Dermis blood vessel endothelial cell (primary cell): ENCODE results near the gene MOSMO. TPM values are rescaled to one million over a fixed set of nuclear protein-coding genes. Genes with fewer than 3 reads are reported as not detected.
A peak's percentile ranks its signal among the peaks of the same experiment; 100 is the strongest.
"Not testable (repeated sequence)": the region's sequence is repeated elsewhere in the genome, so short reads cannot be mapped to it uniquely, and the experiment has no call there.

Experiments used
- DNase-seq: peaks from one replicate; pipeline ENCODE4 v3.0.0; 2010
- total RNA-seq: library from RNA; depleted of rRNA; stranded (reverse); fragments of >200 nt; gene quantifications from 2 replicates; pipeline ENCODE4 v1.2.3, GENCODE V29; 2014

MOSMO gene
- total RNA-seq, 1 donor from 2014 or later: 19.2 TPM

GRCh38 chr16:22098405-22099255 is 90.7 kb downstream of the MOSMO start:
- peak; percentile 72 for DNase-seq

- no peak for DNase-seq
Observed at GRCh38 chr16:22099256-22099975, 91.5 kb downstream of the MOSMO start.

DNA sequence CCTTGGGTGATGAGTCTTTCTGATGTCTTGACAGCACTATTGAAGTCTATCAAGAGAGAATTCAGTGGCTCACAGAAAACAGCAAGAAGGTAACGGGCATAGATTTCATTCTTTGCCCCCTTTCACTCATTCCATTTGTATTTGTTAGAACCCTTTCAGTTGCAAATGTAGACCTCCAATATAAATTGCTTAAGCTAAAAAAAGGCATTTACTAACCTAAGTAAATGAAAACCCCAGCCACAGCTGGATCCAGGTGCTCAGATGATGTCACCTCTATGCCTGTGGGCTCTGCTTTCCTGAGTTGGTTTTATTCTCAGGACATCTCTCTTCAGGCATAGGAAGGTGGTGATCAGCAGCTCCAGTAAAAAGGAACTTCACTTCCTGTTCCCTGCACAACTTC is 95.5 kb downstream of the MOSMO start:
- DNase-seq: no peak

DNA sequence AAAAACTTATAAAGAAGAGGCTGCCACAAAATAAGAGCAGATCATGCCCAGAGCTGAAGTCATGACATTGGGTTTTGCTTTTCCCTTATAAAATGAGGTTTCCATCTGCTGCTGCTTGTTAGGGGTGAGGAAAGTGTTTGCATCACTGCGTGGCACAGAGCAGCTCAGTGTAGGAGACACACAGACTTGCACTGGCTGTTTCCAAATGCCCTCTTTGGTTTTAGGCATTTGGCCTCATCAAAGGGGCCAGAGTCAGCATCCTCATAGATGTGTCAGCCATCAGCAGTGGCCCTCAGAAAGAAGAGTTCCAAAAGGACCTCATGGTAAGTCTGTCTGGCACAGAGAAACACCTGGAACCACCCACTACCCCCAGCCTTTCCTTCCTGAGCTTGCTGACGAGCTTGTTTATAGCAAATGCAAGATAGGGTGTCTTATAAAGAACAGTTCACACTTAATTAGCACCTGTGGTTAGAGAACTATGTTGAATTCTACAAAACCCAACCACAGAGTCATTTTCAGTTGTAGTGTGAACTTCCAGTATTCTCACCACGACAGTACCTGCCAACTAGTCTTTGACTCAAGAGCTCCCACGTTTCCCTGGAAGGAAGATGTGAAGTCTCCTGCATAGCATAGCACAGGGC is 101.5 kb downstream of the MOSMO start:
- no peak for DNase-seq

DNA sequence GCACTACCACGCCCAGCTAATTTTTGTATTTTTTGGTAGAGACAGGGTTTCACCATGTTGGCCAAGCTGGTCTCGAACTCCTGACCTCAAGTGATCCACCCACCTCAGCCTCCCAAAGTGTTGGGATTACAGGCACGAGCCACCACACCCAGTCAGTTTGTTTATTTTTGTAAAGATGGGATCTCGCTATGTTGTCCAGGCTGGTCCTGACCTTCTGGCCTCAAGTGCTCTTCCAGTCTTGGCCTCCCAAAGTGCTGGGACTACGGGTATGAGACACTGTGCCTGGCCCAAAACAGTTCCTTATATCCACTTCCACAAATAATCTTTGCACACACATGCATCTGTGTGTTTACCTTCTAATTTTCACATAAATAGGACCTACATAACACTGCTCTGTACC is 103.7 kb downstream of the MOSMO start:
- not testable (repeated sequence) for DNase-seq

DNA sequence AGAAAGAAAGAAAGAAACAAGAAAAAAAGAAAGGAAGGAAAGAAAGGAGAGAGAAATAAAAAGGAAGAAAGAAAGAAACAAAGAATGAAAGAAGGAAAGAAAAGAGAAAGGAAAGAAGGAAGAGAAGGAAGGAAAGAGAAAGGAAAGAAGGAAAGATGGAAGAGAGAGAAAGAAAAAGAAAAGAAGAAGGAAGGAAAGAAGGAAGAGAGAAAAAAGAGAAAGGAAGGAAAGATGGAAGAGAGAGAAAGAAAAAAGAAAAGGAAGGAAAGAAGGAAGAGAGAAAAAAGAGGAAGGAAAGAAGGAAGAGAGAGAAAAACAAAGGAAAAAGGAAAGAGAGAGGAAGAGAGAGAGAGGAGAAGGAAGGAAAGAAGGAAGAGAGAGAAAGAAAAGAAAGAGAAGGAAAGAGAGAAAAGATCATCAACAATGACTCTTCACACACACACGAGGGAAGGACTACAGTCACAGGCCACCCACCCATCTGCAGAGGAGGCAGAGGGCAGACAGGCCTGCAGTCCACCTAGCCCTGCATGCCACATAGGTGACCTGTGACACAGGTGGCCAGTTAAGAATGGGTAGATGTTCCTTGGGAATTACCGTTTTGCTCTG is 108.3 kb downstream of the MOSMO start:
- DNase-seq: no peak

DNA sequence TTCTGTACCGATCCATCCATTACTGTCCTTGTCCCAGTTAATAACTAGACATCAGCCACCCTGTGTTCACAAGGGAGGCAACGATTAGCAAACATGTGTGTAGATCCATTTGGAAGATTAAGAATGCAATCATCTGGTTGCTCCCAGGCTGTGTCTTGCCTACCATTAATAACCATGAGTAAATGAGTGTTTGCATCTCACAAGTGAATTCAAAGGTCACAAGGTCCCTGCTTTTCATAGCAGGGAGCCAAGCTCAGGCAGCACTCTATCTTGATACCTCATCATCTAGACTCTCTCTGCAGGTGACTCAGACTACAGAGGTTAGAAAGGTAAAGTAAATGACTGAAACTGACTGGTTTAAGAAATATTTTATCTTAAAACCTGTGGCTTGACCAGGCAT is 109.7 kb downstream of the MOSMO start:
- DNase-seq: no peak

DNA sequence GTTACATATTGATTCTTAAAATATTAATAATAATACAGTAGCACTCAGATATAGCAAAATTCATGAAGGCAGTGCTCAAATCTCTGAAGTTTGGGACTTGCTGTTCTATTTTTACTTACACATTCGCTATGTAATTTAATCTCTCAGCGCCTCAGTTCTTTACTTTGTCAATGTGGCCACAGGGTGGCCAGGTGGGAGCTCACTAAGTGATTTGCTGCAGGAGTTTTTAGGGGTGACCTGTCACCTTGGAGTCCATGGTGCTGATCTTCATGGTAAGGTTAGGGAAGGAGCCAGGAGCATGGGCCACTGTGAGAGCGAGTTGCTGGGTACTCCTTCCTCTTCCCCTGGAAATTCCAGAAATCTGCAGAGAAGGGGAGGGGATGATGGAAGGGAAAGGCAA is 112.5 kb downstream of the MOSMO start:
- no peak for DNase-seq

- DNase-seq: no peak
Observed at GRCh38 chr16:22122239-22122638, 114.3 kb downstream of the MOSMO start.

DNA sequence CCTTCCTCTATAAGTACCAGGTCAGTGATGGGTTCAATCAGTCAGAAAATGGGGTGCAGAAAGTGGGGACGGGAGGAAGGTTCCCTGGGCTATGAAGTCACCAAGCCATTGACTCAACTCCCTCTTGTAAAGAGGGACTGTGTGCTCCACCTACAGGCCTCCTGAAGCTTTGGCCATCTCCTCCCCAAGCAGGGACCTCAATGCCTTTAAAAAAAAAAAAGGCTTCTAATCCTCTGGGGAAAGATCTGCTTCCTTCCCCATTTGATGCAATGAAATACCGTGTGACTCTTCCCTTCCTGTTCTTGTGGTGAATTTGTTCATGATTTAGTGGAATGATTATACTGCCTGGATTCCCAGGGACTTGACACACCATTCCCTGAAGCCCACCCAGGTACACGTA is 115.2 kb downstream of the MOSMO start:
- no peak for DNase-seq

DNA sequence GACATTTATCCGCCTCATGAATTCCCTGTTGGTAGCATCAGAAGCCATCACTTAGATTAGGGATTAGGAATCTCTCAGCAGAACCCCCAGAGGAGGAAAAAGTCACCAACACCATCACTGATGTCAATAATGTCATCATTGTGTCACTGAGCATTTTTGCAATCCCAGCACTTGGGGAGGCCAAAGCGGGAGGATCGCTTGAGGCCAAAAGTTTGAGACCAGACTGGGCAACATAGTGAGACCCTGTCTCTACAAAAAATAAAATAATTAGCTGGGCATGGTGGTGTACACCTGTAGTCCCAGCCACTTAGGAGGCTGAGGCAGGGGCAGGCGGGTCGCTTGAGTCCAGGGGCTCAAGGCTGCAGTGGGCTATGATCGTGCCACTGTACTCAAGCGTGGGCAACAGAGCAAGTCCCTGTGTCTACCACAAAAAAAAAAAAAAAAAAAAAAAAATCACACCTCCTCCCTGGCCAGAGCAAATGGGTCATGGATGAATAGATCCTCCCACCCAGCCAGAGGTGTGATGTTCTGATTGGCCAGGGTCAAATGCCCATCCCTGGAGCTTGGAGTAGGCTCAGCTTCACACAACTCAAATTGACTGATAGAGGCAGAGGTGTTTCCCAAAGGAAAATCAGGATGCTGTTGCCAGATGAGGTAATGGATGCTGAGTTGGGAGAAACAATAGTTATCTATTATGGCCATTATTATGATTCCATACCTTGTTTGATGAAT is 116.0 kb downstream of the MOSMO start:
- DNase-seq: no peak

DNA sequence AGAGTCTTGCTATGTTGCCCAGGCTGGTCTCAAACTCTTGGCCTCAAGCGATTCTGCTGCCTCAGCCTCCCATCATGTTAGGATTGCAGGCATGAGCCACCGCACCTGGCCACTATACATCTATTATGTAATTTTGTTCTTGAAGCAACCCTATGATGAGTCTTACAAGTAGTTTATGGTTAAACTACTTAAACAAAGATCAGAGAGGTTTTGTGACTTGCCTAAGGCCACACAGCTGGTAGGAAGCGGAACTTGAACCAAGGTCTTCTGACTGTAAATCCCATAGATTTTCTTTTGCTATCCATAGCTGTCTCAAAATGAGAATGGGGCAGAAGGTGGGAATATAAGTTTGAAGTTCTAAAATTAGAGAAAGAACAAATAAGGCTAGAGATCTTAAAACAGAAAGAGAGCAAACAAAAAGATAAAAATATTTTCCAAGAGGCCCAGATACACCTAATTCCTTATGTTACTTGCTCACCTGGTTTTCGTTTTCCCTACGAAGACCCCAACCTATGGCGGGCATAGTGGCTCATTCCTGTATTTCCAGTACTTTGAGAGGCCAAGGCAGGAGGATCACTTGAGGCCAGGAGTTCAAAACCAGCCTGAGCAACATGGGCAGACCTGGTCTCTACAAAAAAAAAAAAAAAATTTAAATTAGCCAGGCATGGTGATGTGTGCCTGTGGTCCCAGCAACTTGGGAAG is 116.8 kb downstream of the MOSMO start:
- no peak for DNase-seq

DNA sequence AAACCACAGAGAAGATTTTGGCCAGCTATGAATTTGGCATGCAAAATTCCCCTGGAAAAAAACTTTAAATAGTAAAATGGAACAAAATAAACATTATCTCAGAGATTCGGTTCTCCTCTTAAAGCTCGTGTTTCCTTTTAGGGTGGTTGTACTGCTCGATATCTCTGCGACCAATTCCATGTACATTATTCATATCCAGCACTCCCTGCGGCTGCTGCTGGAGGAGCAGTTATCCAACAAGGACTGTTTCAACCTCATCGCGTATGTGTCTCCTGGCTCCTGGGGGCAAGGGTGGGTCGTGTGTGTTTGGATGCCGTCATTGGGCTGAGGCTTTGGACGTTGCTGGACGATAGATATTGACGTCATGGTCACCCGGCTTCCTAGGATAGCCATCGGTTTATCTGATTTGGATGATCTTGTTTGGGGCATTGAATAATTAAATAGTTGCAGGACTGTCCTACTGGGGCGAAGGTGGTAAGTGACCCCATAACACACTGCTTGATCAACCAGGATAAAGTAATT is 118.2 kb downstream of the MOSMO start:
- DNase-seq: no peak

- not testable (repeated sequence) for DNase-seq
Observed at GRCh38 chr16:22128537-22128936, 120.6 kb downstream of the MOSMO start.

DNA sequence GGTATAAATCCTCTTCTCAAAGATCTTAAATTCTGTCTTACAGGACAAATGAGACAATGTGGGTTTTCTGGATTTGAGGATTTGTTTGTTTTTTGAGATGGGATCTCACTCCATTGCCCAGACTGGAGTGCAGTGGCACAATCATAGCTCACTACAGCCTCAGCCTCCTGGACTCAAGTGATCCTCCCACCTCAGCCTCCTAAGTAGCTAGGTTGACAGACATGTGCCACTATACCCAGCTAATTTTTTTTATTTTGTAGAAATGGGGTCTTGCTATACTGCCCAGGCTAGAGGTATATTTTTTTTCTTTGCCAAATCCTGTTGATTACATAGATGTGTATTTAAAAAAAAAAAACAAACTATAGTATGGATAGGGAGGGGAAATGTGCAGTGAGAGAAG is 122.6 kb downstream of the MOSMO start:
- no peak for DNase-seq

- no peak for DNase-seq
Observed at GRCh38 chr16:22132801-22133200, 124.9 kb downstream of the MOSMO start.

Other genes with a start within 250 kb of the MOSMO start
- 16.6 and 36.1 TPM in 2 replicates for gene NPIPB4, start 150.4 kb upstream of the MOSMO start, total RNA-seq
- 222 and 231 TPM in 2 replicates for gene UQCRC2, start 54.8 kb upstream of the MOSMO start, total RNA-seq
- not detected in 2 replicates for gene PDZD9, start 7.0 kb upstream of the MOSMO start, total RNA-seq
- gene VWA3A, start 84.4 kb downstream of the MOSMO start, total RNA-seq: 0.17 TPM in 1 of 2 replicates, not detected in the other
- not detected in 2 replicates for gene SDR42E2, start 154.4 kb downstream of the MOSMO start, total RNA-seq
- 44.1 and 59.6 TPM in 2 replicates for gene EEF2K, start 198.2 kb downstream of the MOSMO start, total RNA-seq